ENCODE results near the gene NIPAL3. TPM values are rescaled to one million over a fixed set of nuclear protein-coding genes. Genes with fewer than 3 reads are reported as not detected.

Gene NIPAL3
- total RNA-seq, 1 donor, result 42.2 TPM

DNA sequence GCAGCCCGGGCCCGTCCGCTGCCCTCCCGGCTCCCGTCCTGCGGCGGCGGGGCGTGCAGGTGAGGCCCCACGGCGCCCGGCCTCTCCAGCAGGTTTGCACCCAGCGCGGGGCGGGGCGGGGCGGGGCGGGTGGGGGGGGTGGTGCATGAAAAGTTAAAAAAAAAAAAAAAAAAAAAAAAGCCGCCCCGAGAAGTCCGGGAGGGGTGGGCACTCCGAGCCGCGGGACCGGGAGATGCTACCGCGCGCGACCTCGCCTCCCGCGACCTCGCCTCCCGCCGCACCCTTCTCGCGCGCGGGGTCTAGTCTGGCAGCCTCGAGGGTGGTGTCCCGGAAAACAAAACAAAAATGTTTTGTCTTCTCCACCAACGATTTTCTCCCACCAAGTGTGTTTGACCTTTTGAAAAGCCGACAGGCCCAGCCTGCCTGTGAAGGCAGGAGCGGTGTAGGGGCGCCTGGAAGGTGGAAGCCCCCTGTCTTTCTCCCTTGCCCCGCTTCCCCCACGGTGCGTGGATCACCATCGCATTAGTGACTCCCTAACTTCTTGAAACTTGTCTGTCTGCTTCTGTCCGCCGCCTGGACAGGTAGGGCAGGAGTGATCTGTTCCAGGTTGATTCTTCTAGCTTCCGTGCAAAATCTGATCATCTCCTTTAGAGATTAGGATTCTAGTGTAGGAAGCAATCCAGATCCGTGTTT, 87.6 kb downstream of the NIPAL3 start:
- H3K4me3 ChIP-seq (ENCODE audit: low read depth, low read length), result peak overlapping the region; percentile 65
- TF ChIP-seq, protein P1, sequence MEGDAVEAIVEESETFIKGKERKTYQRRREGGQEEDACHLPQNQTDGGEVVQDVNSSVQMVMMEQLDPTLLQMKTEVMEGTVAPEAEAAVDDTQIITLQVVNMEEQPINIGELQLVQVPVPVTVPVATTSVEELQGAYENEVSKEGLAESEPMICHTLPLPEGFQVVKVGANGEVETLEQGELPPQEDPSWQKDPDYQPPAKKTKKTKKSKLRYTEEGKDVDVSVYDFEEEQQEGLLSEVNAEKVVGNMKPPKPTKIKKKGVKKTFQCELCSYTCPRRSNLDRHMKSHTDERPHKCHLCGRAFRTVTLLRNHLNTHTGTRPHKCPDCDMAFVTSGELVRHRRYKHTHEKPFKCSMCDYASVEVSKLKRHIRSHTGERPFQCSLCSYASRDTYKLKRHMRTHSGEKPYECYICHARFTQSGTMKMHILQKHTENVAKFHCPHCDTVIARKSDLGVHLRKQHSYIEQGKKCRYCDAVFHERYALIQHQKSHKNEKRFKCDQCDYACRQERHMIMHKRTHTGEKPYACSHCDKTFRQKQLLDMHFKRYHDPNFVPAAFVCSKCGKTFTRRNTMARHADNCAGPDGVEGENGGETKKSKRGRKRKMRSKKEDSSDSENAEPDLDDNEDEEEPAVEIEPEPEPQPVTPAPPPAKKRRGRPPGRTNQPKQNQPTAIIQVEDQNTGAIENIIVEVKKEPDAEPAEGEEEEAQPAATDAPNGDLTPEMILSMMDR (IDR thresholded peaks at IDR 0.05; ENCODE audit: insufficient read depth, low read length), result no peak
- DNase-seq (ENCODE audit: low read depth), result no peak

DNA sequence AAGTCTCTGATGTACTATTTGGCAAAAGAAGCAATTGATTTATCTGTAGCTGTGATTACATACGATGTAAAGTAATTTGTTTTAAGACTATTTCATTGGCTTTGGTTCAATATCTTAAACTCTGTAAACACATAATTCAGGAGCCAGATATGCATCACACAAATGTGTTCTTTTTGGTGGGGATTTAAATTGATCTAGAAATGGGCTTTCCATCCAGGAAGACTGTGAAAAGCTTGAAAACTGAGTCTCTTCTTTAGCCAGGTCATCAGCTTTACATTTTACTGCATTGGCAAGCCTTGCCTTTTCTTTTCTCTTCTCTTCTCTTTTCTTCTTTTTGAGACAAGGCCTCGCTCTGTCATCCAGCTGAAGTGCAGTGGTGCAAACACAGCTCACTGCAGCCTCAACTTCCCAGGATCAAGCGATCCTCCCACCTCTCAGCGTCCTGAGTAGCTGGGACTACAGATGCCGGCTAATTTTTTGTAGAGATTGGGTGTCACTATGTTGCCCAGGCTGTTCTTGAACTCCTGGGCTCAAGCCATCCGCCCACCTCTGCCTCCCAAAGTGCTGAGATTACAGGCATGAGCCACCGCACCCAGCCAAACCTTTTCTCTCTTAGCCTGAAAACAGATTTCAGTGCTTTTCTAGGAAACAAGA, 88.4 kb downstream of the NIPAL3 start:
- DNase-seq (ENCODE audit: low read depth), result no peak
- H3K4me3 ChIP-seq (ENCODE audit: low read depth, low read length), result no peak overlapping the region
- TF ChIP-seq, protein P1 (IDR thresholded peaks at IDR 0.05; ENCODE audit: insufficient read depth, low read length), result no peak

- TF ChIP-seq, protein P1 (IDR thresholded peaks at IDR 0.05; ENCODE audit: insufficient read depth, low read length), result no peak
- DNase-seq (ENCODE audit: low read depth), result no peak
- H3K4me3 ChIP-seq (ENCODE audit: low read depth, low read length), result no peak overlapping the region
Measured at GRCh38 chr1:24504560-24504959, 89.0 kb downstream of the NIPAL3 start.

DNA sequence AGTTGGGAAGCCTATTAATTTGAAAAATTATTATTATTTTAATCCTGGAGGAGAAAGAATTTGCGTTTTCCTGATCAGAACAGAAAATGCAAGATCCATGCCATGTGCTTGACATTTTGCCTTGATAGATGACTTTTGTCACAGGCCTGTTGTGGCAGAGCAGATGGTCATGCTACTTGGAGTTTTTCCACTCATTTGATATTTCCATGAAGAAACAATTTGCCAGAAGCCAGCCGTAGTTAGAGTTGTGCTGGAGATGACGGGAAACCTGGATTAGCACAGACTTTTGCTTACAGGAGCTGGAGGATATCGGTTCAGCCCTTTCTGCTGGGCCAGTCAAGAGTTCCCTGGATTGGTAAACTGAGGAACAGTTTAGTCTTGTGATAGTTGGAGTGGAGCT, 90.2 kb downstream of the NIPAL3 start:
- DNase-seq (ENCODE audit: low read depth), result no peak
- TF ChIP-seq, protein P1 (IDR thresholded peaks at IDR 0.05; ENCODE audit: insufficient read depth, low read length), result no peak

DNA sequence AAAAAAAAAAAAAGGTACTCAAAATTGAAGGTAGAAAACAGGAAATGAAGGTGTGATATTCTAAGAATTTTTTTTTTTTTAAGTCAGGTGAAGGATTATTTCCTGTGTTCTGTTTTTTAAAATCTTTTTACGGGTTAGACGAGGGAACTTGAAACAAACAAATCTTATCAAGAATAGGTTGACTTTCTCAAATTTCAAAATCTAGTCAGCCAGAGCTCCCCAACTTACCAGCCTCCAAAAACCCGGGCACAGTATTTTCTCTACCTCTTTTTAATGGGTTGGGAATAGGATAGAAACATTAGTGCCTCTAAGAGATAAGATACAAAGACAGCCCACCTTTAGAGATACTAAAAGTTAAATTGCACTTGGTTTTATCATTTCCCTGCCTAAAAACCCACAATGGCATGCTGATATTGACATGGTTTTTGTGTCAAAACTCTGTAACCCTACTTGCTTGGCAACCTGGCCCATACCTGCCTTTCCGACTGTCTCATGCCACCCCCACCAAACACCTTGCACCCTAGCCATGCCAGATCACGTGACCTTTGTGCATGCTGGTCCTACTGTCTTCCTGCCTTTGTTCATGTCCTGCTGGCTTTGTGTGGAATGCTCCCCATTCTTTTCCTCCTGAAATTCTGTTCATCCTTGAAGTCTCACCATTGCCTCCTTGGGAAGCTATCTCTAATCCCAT, 91.2 kb downstream of the NIPAL3 start:
- TF ChIP-seq, protein P1 (IDR thresholded peaks at IDR 0.05; ENCODE audit: insufficient read depth, low read length), result no peak
- DNase-seq (ENCODE audit: low read depth), result no peak
- H3K4me3 ChIP-seq (ENCODE audit: low read depth, low read length), result no peak overlapping the region

More for the DNA sequence above, 90.2 kb downstream of the NIPAL3 start:
- no peak overlapping the region for H3K4me3 ChIP-seq (ENCODE audit: low read depth, low read length)

- TF ChIP-seq, protein P1 (IDR thresholded peaks at IDR 0.05; ENCODE audit: insufficient read depth, low read length), result no peak
Measured at GRCh38 chr1:24507405-24507804, 91.8 kb downstream of the NIPAL3 start.

More at GRCh38 chr1:24507405-24507804, 91.8 kb downstream of the NIPAL3 start:
- no peak overlapping the region for H3K4me3 ChIP-seq (ENCODE audit: low read depth, low read length)
- no peak for DNase-seq (ENCODE audit: low read depth)

Measured in fibroblast of the aortic adventitia (primary cell).